Esophagus muscularis mucosa (tissue), 3 donors: ENCODE results near the gene CHMP1A.
"Not testable (repeated sequence)": the region's sequence is repeated elsewhere in the genome, so short reads cannot be mapped to it uniquely, and the experiment has no call there.

ENCODE experiments used
- CTCF ChIP-seq, 3 experiments: fragments of 200-600 bp in 2 of 3; fragments of 450-650 bp in 1 of 3; sonication (generic) in 2 of 3; IDR thresholded peaks; one replicate each; pipeline ENCODE4 v1.5.1; 2017 to 2019; ENCODE audit warnings: antibody characterized with exemption in 3 of 3, mild to moderate bottlenecking in 2 of 3, moderate library complexity in 1 of 3
- POLR2AphosphoS5 ChIP-seq, 2 donors: sonication (generic); formaldehyde crosslinking; IDR thresholded peaks; one replicate each; pipeline ENCODE4 v1.6.1; 2017; ENCODE audit warnings: antibody characterized with exemption in 2 of 2

- TF ChIP-seq CTCF, POLR2AphosphoS5 (IDR thresholded peaks at IDR 0.05): not testable (repeated sequence)
Measured at GRCh38 chr16:89664238-89664637, 6.7 kb upstream of the CHMP1A start.
